ENCODE measurements around the gene LCLAT1.

DNA sequence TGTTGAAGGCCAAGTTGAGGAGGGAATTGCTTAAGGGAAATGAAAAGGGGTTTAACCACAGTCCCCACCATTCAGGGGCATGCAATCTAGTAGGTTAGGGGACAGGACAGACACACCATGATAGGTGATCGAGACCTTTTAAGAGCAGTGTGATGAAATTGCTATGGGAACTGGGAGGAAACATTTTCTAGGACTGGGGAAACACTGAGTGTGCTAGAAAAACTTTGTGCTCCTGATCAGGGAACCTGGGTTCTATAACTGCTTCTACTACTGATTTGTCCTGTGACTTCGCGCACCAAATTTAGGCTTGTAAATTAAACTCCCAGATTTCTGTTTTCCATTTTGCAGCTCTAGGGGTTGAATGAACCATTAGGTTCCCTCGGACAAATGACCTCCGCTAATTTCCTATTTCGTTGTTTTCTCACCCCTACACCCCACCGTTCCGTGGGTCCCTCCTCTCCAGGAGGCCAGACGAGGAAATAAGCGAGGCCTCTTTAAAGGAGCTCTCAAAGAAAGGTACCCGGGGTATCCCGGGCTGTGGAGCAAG lies 371 bp upstream of the LCLAT1 start:
- TF ChIP-seq, protein P1, sequence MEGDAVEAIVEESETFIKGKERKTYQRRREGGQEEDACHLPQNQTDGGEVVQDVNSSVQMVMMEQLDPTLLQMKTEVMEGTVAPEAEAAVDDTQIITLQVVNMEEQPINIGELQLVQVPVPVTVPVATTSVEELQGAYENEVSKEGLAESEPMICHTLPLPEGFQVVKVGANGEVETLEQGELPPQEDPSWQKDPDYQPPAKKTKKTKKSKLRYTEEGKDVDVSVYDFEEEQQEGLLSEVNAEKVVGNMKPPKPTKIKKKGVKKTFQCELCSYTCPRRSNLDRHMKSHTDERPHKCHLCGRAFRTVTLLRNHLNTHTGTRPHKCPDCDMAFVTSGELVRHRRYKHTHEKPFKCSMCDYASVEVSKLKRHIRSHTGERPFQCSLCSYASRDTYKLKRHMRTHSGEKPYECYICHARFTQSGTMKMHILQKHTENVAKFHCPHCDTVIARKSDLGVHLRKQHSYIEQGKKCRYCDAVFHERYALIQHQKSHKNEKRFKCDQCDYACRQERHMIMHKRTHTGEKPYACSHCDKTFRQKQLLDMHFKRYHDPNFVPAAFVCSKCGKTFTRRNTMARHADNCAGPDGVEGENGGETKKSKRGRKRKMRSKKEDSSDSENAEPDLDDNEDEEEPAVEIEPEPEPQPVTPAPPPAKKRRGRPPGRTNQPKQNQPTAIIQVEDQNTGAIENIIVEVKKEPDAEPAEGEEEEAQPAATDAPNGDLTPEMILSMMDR (IDR thresholded peaks at IDR 0.05; ENCODE audit: insufficient read depth, low read length), result no peak
- TF ChIP-seq, protein P2, sequence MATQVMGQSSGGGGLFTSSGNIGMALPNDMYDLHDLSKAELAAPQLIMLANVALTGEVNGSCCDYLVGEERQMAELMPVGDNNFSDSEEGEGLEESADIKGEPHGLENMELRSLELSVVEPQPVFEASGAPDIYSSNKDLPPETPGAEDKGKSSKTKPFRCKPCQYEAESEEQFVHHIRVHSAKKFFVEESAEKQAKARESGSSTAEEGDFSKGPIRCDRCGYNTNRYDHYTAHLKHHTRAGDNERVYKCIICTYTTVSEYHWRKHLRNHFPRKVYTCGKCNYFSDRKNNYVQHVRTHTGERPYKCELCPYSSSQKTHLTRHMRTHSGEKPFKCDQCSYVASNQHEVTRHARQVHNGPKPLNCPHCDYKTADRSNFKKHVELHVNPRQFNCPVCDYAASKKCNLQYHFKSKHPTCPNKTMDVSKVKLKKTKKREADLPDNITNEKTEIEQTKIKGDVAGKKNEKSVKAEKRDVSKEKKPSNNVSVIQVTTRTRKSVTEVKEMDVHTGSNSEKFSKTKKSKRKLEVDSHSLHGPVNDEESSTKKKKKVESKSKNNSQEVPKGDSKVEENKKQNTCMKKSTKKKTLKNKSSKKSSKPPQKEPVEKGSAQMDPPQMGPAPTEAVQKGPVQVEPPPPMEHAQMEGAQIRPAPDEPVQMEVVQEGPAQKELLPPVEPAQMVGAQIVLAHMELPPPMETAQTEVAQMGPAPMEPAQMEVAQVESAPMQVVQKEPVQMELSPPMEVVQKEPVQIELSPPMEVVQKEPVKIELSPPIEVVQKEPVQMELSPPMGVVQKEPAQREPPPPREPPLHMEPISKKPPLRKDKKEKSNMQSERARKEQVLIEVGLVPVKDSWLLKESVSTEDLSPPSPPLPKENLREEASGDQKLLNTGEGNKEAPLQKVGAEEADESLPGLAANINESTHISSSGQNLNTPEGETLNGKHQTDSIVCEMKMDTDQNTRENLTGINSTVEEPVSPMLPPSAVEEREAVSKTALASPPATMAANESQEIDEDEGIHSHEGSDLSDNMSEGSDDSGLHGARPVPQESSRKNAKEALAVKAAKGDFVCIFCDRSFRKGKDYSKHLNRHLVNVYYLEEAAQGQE (IDR thresholded peaks at IDR 0.05; ENCODE audit: insufficient replicate concordance, low read depth), result no peak
- TF ChIP-seq POLR2AphosphoS5 (IDR thresholded peaks at IDR 0.05; ENCODE audit: low read depth), result no peak
- no peak for TF ChIP-seq GABPA (IDR thresholded peaks at IDR 0.05; ENCODE audit: low read depth)
- TF ChIP-seq SPI1 (IDR thresholded peaks at IDR 0.05; ENCODE audit: borderline replicate concordance, low read depth), result no peak

Measured in HL-60 (cell line).